Activated gamma-delta T cell treated with Interleukin-2 at 50 U/mL for 16 hours (primary cell): Measurements from ENCODE around the gene KLHL29.

ENCODE experiments used
- DNase-seq: peaks from one replicate; pipeline ENCODE4 v3.0.0-alpha.2; 2020

Gene KLHL29

GRCh38 chr2:23690421-23691105 is 305.6 kb downstream of the KLHL29 start:
- DNase-seq = no peak

GRCh38 chr2:23691106-23691470 is 306.1 kb downstream of the KLHL29 start:
- DNase-seq = no peak

- DNase-seq = no peak
Measured at GRCh38 chr2:23691565-23691964, 306.6 kb downstream of the KLHL29 start.

- no peak for DNase-seq
Measured at GRCh38 chr2:23692263-23692662, 307.3 kb downstream of the KLHL29 start.

GRCh38 chr2:23692851-23693605 is 308.0 kb downstream of the KLHL29 start:
- no peak for DNase-seq

- DNase-seq = no peak
Measured at GRCh38 chr2:23693606-23693951, 308.6 kb downstream of the KLHL29 start.

GRCh38 chr2:23694058-23695045 is 309.4 kb downstream of the KLHL29 start:
- DNase-seq = no peak

GRCh38 chr2:23695214-23695889 is 310.4 kb downstream of the KLHL29 start:
- DNase-seq = no peak

GRCh38 chr2:23695890-23696751 is 311.1 kb downstream of the KLHL29 start:
- DNase-seq = no peak

GRCh38 chr2:23696752-23697045 is 311.7 kb downstream of the KLHL29 start:
- DNase-seq = no peak

GRCh38 chr2:23697256-23698075 is 312.5 kb downstream of the KLHL29 start:
- no peak for DNase-seq

- DNase-seq = no peak
Measured at GRCh38 chr2:23698116-23698693, 313.2 kb downstream of the KLHL29 start.

GRCh38 chr2:23698721-23699579 is 314.0 kb downstream of the KLHL29 start:
- no peak for DNase-seq

GRCh38 chr2:23699580-23699925 is 314.6 kb downstream of the KLHL29 start:
- no peak for DNase-seq

GRCh38 chr2:23700627-23701026 is 315.6 kb downstream of the KLHL29 start:
- no peak for DNase-seq

- no peak for DNase-seq
Measured at GRCh38 chr2:23703037-23703582, 318.1 kb downstream of the KLHL29 start.

GRCh38 chr2:23703583-23704385 is 318.8 kb downstream of the KLHL29 start:
- no peak for DNase-seq

- no peak for DNase-seq
Measured at GRCh38 chr2:23705771-23706612, 321.0 kb downstream of the KLHL29 start.
